CD4-positive, CD25-positive, alpha-beta regulatory T cell (primary cell): ENCODE measurements around the gene CNTN4. TPM values are rescaled to one million over a fixed set of nuclear protein-coding genes. Genes with fewer than 3 reads are reported as not detected.
"Not testable (repeated sequence)": the region's sequence is repeated elsewhere in the genome, so short reads cannot be mapped to it uniquely, and the experiment has no call there.

ENCODE experiments used
- ATAC-seq, 2 donors: fragments of 150-1000 bp; cut with Tn5 transposase; one replicate each; pipeline ENCODE4 v1.10.0; 2021; ENCODE audit warnings: low read depth in 2 of 2, moderate number of reproducible peaks in 2 of 2, moderate library complexity in 1 of 2
- DNase-seq, 3 donors: peaks; one replicate each; pipeline versions ENCODE4 v3.0.0 to v3.0.0-alpha.2; 2012 to 2022; ENCODE audit warnings: mixed read lengths in 1 of 3
- H3K27ac ChIP-seq: one replicate; pipeline ENCODE4 v1.7.0; 2013; ENCODE audit warnings: mild to moderate bottlenecking, low read length; ENCODE audit not compliant: insufficient read depth, poor library complexity, severe bottlenecking
- H3K27me3 ChIP-seq: one replicate; pipeline ENCODE4 v1.7.0; 2013; ENCODE audit warnings: low read length; ENCODE audit not compliant: control insufficient read depth, insufficient read depth
- H3K36me3 ChIP-seq: one replicate; pipeline ENCODE4 v1.7.0; 2013; ENCODE audit warnings: mild to moderate bottlenecking, low read length, moderate library complexity; ENCODE audit not compliant: control insufficient read depth, insufficient read depth
- H3K4me1 ChIP-seq: 2 replicates; pipeline ENCODE4 v1.7.0; 2013; ENCODE audit warnings: mild to moderate bottlenecking, low read length; ENCODE audit not compliant: insufficient read depth, control insufficient read depth, poor library complexity, severe bottlenecking
- H3K4me3 ChIP-seq: one replicate; pipeline ENCODE4 v1.7.0; 2013; ENCODE audit warnings: low read depth, mild to moderate bottlenecking, low read length, moderate library complexity
- H3K9me3 ChIP-seq, 2 experiments: 1 replicate in 1 of 2; 2 replicates in 1 of 2; pipeline ENCODE4 v1.7.0; 2013; ENCODE audit warnings: low read length in 2 of 2, mild to moderate bottlenecking in 1 of 2, moderate library complexity in 1 of 2; ENCODE audit not compliant: control insufficient read depth in 2 of 2
- H3K27ac Mint-ChIP-seq, 3 donors: one replicate each; pipeline ENCODE4 v1.8.0; 2020 to 2022; ENCODE audit warnings: mild to moderate bottlenecking in 3 of 3, mixed read lengths in 3 of 3, moderate library complexity in 2 of 3
- H3K27me3 Mint-ChIP-seq: one replicate; pipeline ENCODE4 v1.8.0; 2022; ENCODE audit warnings: mild to moderate bottlenecking, mixed read lengths
- H3K36me3 Mint-ChIP-seq: one replicate; pipeline ENCODE4 v1.8.0; 2020; ENCODE audit warnings: mixed read lengths
- H3K4me1 Mint-ChIP-seq, 4 donors: one replicate each; pipeline ENCODE4 v1.8.0; 2020 to 2022; ENCODE audit warnings: mixed read lengths in 4 of 4, mild to moderate bottlenecking in 1 of 4
- H3K4me3 Mint-ChIP-seq, 4 donors: one replicate each; pipeline ENCODE4 v1.8.0; 2020 to 2022; ENCODE audit warnings: mild to moderate bottlenecking in 4 of 4, mixed read lengths in 4 of 4, moderate library complexity in 3 of 4
- H3K9me3 Mint-ChIP-seq, 7 donors: one replicate each; pipeline ENCODE4 v1.8.0; 2020 to 2022; ENCODE audit warnings: mixed read lengths in 7 of 7, mild to moderate bottlenecking in 3 of 7, moderate library complexity in 2 of 7
- polyA plus RNA-seq, 4 donors: library from polyadenylated mRNA; unstranded; fragments of 300-500 nt; fragmentation: Illumina TruSeq; gene quantifications; one replicate each; pipeline ENCODE4 v1.2.3, GENCODE V29; 2021
- total RNA-seq: library from RNA; stranded (reverse); gene quantifications from one replicate; pipeline ENCODE4 v1.2.3, GENCODE V29; 2022

The CNTN4 gene
- total and polyA plus RNA-seq, 5 donors from 2014 or later, result not detected

DNA sequence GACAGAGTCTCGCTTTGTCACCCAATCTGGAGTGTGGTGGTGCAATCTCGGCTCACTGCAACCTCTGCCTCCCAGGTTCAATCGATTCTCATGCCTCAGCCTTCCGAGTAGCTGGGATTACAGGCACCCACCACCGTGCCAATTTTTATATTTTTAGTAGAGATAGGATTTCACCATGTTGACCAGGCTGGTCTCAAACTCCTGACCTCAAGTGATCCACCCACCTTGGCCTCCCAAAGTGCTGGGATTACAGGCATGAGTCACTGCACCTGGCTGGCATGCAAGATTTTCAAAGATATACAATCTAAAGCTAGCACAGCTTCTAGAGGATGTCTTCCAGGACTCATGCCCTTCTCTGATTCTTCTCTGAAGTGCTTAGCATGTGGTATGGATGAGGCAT lies 722.3 kb downstream of the CNTN4 start:
- H3K36me3 Mint-ChIP-seq, DNase-seq, H3K27ac Mint-ChIP-seq, H3K27me3 Mint-ChIP-seq, H3K9me3 ChIP-seq, H3K9me3 Mint-ChIP-seq, H3K36me3 ChIP-seq, H3K4me3 ChIP-seq, H3K4me1 ChIP-seq, H3K27ac ChIP-seq, H3K4me3 Mint-ChIP-seq, H3K4me1 Mint-ChIP-seq, ATAC-seq, H3K27me3 ChIP-seq: not testable (repeated sequence)

DNA sequence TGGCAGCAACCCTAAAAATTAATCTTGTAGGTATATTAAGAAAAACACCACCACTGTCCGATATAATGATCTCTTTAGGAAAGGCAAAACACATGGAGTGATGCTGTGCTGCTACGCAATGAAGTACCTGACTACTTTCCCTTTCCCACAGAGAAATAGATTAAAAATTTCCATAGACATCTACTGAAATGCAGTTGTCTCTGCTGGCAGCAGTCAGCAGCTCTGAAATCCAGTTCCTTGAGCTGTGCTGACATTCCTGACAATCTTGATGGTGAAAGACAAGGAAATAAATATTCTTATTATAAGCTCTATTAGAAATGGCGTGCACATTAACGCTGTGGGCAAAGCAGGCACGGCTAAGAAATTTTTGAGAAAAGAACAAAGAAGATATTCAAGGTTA lies 723.9 kb downstream of the CNTN4 start:
- no peaks in the 10 kb centered on the region for H3K4me1 Mint-ChIP-seq
- Histone ChIP-seq H3K4me3 (no peak overlapping the region), H3K4me1 (no peaks in the 10 kb centered on the region), H3K27ac (no peak overlapping the region), H3K27me3 (no peaks in the 10 kb centered on the region), H3K9me3 (no peaks in the 10 kb centered on the region), H3K36me3 (no peaks in the 10 kb centered on the region)
- ATAC-seq (no peak), DNase-seq (no peak)
- H3K36me3 Mint-ChIP-seq, result no peaks in the 10 kb centered on the region
- H3K27ac Mint-ChIP-seq, result no peak overlapping the region
- H3K4me3 Mint-ChIP-seq, result no peak overlapping the region
- peaks cover 0 to 4% (median 0%) of the 10 kb centered on the region in 7 donors for H3K9me3 Mint-ChIP-seq
- no peaks in the 10 kb centered on the region for H3K27me3 Mint-ChIP-seq

DNA sequence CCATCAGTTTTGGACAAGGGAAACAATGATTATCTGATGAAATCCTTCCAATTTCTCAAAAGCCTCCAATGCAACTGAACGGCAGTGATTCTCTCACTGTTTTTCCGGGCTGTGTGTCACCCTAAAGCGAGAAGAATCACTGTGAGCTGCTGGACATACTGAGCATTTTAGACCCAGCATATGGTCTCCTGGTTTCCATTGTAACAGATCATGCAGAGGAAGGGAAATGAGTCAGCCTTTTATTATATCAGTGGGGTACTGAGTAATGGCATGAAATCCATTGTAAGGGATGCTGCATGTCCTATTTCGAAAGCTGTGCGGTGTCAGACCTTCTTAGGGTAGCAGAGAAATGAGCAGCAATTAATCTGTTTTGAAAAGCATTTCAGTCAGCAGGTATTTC lies 724.4 kb downstream of the CNTN4 start:
- H3K9me3 ChIP-seq, result no peaks in the 10 kb centered on the region
- H3K36me3 ChIP-seq, result no peaks in the 10 kb centered on the region
- no peak overlapping the region for H3K27ac ChIP-seq
- no peak overlapping the region for H3K4me3 ChIP-seq
- DNase-seq (no peak), ATAC-seq (no peak)
- Mint-ChIP-seq H3K27me3 (no peaks in the 10 kb centered on the region), H3K4me1 (no peaks in the 10 kb centered on the region), H3K27ac (peak overlapping the region in 1 of 3 donors; percentile 30), H3K4me3 (no peak overlapping the region), H3K9me3 (peaks cover 0 to 4% (median 0%) of the 10 kb centered on the region in 7 donors), H3K36me3 (no peaks in the 10 kb centered on the region)
- no peaks in the 10 kb centered on the region for H3K4me1 ChIP-seq
- H3K27me3 ChIP-seq, result no peaks in the 10 kb centered on the region

DNA sequence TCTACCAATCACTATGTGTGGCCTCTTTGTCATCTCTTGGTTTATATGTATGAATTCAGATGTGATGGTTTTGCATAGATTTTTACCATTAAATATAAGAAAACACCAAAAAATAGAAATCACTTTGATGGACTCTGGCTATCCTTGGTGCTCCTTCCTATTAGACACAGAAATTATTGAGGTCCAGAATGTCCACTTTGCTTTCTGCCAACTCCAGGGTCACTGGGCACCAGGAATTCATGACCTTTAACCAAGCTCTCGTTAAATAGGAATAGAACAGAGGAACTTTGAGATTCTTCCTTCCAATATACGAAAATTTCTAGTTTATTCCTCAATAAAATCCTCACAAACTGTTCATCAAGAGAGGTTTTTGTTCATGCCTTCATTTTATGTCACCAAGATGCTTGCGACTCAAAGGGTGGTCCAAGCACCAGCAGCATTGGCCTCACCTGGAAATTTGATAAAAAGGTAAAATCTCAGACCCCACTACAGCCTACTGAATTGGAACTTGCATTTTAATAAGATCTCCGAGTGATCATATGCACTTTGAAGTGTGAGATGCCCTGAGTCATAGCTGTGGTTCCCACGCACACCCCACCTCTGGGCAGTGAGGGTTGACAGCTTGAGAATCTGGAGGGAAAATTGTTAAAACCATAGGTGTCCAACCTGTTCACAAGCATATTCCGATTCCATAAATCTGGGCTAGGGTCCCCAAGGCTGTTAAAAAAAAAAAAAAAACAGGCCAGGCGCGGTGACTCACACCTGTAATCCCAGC lies 725.0 kb downstream of the CNTN4 start:
- Mint-ChIP-seq H3K4me1 (no peaks in the 10 kb centered on the region), H3K27ac (peak overlapping the region in 1 of 3 donors; percentile 43), H3K9me3 (peaks cover 0 to 4% (median 0%) of the 10 kb centered on the region in 7 donors), H3K36me3 (no peaks in the 10 kb centered on the region), H3K27me3 (no peaks in the 10 kb centered on the region), H3K4me3 (no peak overlapping the region)
- no peak for DNase-seq
- Histone ChIP-seq H3K4me1 (no peaks in the 10 kb centered on the region), H3K27me3 (no peaks in the 10 kb centered on the region), H3K36me3 (no peaks in the 10 kb centered on the region), H3K9me3 (no peaks in the 10 kb centered on the region), H3K4me3 (no peak overlapping the region), H3K27ac (no peak overlapping the region)
- ATAC-seq, result no peak

DNA sequence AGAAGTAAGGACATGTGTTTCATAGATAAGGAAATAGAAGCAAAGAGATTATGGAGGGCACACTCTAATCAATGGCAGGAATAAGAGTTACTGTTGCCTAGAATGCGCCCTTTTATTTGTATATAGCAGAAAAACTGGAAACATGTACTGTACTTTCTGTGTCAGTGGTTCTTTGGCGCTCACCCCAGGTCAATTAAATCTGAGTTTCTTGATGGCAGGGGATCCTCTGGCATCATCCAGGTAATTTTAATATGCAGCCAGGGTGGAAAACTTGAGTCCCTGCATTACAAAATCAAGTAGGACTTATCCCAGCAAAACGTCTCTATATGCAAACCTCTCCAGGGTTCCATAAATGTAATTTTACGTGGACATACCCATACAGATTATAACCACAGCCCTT lies 727.4 kb downstream of the CNTN4 start:
- Histone ChIP-seq H3K4me3 (no peak overlapping the region), H3K27me3 (no peaks in the 10 kb centered on the region), H3K9me3 (no peaks in the 10 kb centered on the region), H3K4me1 (no peaks in the 10 kb centered on the region), H3K36me3 (no peaks in the 10 kb centered on the region), H3K27ac (no peak overlapping the region)
- DNase-seq (no peak), ATAC-seq (no peak)
- Mint-ChIP-seq H3K27me3 (no peaks in the 10 kb centered on the region), H3K36me3 (no peaks in the 10 kb centered on the region), H3K27ac (no peak overlapping the region), H3K9me3 (peaks cover 0 to 1% (median 0%) of the 10 kb centered on the region in 7 donors), H3K4me1 (no peaks in the 10 kb centered on the region), H3K4me3 (no peak overlapping the region)

DNA sequence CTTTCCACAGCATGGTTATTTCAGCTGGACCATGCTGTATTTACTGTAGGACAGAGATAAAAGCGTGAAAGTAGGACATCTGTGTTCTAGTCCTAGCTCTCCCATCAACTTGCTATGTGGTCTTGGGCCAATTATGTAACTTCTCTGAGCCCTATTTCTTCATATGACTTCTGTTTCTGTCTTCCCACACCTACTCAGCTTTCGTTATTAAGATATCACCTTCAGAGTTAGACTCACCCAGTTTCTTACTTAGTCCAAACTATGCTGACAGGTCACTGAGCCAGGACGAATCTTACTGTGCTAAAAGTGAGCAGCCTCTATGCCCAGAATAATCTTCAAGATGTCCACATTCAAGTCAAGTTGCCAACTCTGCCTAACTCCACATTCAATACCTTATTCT lies 727.8 kb downstream of the CNTN4 start:
- ATAC-seq (no peak), DNase-seq (no peak)
- Mint-ChIP-seq H3K27ac (no peak overlapping the region), H3K9me3 (peaks cover 0 to 1% (median 0%) of the 10 kb centered on the region in 7 donors), H3K4me1 (no peaks in the 10 kb centered on the region), H3K4me3 (no peak overlapping the region), H3K27me3 (no peaks in the 10 kb centered on the region), H3K36me3 (no peaks in the 10 kb centered on the region)
- Histone ChIP-seq H3K36me3 (no peaks in the 10 kb centered on the region), H3K9me3 (no peaks in the 10 kb centered on the region), H3K27ac (no peak overlapping the region), H3K27me3 (no peaks in the 10 kb centered on the region), H3K4me1 (no peaks in the 10 kb centered on the region), H3K4me3 (no peak overlapping the region)

DNA sequence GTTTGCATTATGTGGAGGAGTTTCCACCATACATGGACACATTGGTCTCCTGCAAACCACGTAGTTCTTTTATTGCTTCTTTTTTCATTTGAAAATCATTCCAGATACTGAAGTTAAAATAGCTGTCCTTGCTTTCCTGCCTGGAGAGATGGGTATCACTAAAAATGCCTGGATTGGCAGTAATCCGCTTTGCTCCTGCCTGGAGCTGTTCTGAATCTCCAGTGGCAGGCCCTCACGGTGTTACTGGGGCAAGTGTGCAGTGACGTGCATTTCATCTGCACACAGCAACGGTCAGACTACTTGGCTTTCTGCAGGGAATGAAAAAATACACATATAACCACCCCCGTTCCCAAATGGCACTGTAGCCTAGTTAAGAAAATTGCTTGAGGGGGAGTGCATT lies 738.6 kb downstream of the CNTN4 start:
- H3K4me1 Mint-ChIP-seq, result no peaks in the 10 kb centered on the region

DNA sequence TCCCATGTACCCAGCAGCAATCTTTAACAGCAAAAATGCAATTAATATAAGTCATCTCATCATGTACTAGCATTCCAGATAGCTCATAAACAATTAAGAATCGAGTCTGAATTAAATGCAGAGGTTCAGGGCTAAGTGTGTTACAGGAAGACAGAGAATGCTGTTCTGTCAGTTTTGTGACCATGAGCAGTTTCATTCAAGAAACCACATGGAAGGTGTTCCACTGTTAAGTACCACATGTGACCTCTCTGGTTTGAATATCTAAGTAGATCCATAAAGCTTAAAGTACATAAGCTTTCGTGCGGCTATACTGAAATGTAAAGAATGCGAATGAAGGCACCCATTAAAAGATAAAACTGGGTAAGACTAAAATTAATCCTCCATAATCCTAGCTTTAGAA lies 739.2 kb downstream of the CNTN4 start:
- H3K27me3 Mint-ChIP-seq, result no peaks in the 10 kb centered on the region
- Histone ChIP-seq H3K9me3 (no peaks in the 10 kb centered on the region), H3K36me3 (no peaks in the 10 kb centered on the region), H3K27me3 (no peaks in the 10 kb centered on the region), H3K4me1 (no peaks in the 10 kb centered on the region), H3K4me3 (no peak overlapping the region), H3K27ac (no peak overlapping the region)
- DNase-seq, result no peak
- H3K27ac Mint-ChIP-seq, result no peak overlapping the region
- no peak overlapping the region for H3K4me3 Mint-ChIP-seq
- H3K9me3 Mint-ChIP-seq, result peaks cover 0 to 3% (median 0%) of the 10 kb centered on the region in 7 donors
- no peak for ATAC-seq
- no peaks in the 10 kb centered on the region for H3K36me3 Mint-ChIP-seq
- no peaks in the 10 kb centered on the region for H3K4me1 Mint-ChIP-seq

More for the DNA sequence above, 738.6 kb downstream of the CNTN4 start:
- no peaks in the 10 kb centered on the region for H3K36me3 Mint-ChIP-seq
- Histone ChIP-seq H3K27ac (no peak overlapping the region), H3K4me3 (no peak overlapping the region), H3K9me3 (no peaks in the 10 kb centered on the region), H3K36me3 (no peaks in the 10 kb centered on the region), H3K4me1 (no peaks in the 10 kb centered on the region), H3K27me3 (no peaks in the 10 kb centered on the region)
- peaks cover 0 to 3% (median 0%) of the 10 kb centered on the region in 7 donors for H3K9me3 Mint-ChIP-seq
- no peak for ATAC-seq
- DNase-seq, result no peak
- H3K4me3 Mint-ChIP-seq, result no peak overlapping the region
- H3K27ac Mint-ChIP-seq, result no peak overlapping the region
- H3K27me3 Mint-ChIP-seq, result no peaks in the 10 kb centered on the region
